Caco-2 (cell line): ENCODE results near the gene LRP1B. TPM values are rescaled to one million over a fixed set of nuclear protein-coding genes. Genes with fewer than 3 reads are reported as not detected.

Experiments
- BruUV-seq: library from RNA; stranded (reverse); fragments of 400-500 nt; replicated peaks from 2 replicates; lab custom pipeline; 2021; lab: Mats Ljungman, UMichigan
- CTCF ChIA-PET: fragments of 300-600 bp; sonication (Branson Sonifier 250); formaldehyde crosslinking; loops from one replicate; lab custom pipeline; 2022; ENCODE audit warnings: antibody characterized with exemption; lab: Charles Lee
- POLR2A ChIA-PET: fragments of 300-600 bp; sonication (Branson Sonifier 250); formaldehyde crosslinking; loops from one replicate; lab custom pipeline; 2022; ENCODE audit warnings: antibody characterized with exemption; lab: Charles Lee
- DNase-seq, 2 experiments: peaks; one replicate each; pipeline versions ENCODE4 v3.0.0 to v3.0.0-alpha.2; 2020 to 2022
- H3K27me3 ChIP-seq: replicated peaks from 2 replicates; pipeline ENCODE4 v1.6.0; 2011; ENCODE audit warnings: low read length; ENCODE audit not compliant: control insufficient read depth, insufficient read depth
- H3K36me3 ChIP-seq: 2 replicates; pipeline ENCODE4 v1.5.1; 2011; ENCODE audit warnings: low read length; ENCODE audit not compliant: control insufficient read depth, insufficient read depth
- H3K4me1 ChIP-seq: fragments of 250-450 bp; sonication (Bioruptor Pico); 2 replicates; pipeline ENCODE4 v1.5.1; 2020; ENCODE audit warnings: mild to moderate bottlenecking
- H3K4me3 ChIP-seq: 2 replicates; pipeline ENCODE4 v1.5.1; 2011; ENCODE audit warnings: low read depth, mild to moderate bottlenecking, control low read depth, low read length
- H3K9me3 ChIP-seq: fragments of 250-450 bp; sonication (Bioruptor Pico); 2 replicates; pipeline ENCODE4 v1.5.1; 2020; ENCODE audit warnings: mild to moderate bottlenecking, moderate library complexity
- H3K27ac Mint-ChIP-seq: one replicate; pipeline ENCODE4 v1.8.0; 2022; ENCODE audit warnings: mixed read lengths; ENCODE audit not compliant: unreplicated experiment
- H3K27me3 Mint-ChIP-seq: one replicate; pipeline ENCODE4 v1.8.0; 2022; ENCODE audit warnings: mixed read lengths; ENCODE audit not compliant: insufficient read depth, unreplicated experiment
- H3K36me3 Mint-ChIP-seq: one replicate; pipeline ENCODE4 v1.8.0; 2022; ENCODE audit warnings: mild to moderate bottlenecking, mixed read lengths; ENCODE audit not compliant: insufficient read depth, unreplicated experiment
- H3K4me1 Mint-ChIP-seq: one replicate; pipeline ENCODE4 v1.8.0; 2022; ENCODE audit warnings: low read depth, mixed read lengths; ENCODE audit not compliant: unreplicated experiment
- H3K4me3 Mint-ChIP-seq: one replicate; pipeline ENCODE4 v1.8.0; 2022; ENCODE audit warnings: mild to moderate bottlenecking, moderate library complexity, mixed read lengths; ENCODE audit not compliant: unreplicated experiment
- H3K9me3 Mint-ChIP-seq: one replicate; pipeline ENCODE4 v1.8.0; 2022; ENCODE audit warnings: mixed read lengths; ENCODE audit not compliant: unreplicated experiment
- intact Hi-C: fragments of 100-400 bp; cut with micrococcal nuclease; formaldehyde crosslinking; loops from one replicate; pipeline ENCODE4 v1.10.0; 2022; ENCODE audit not compliant: unreplicated experiment
- total RNA-seq: library from RNA; stranded (reverse); gene quantifications from 2 replicates; pipeline ENCODE4 v1.2.3, GENCODE V29; 2022
- TF ChIP-seq, protein P1 (sequence below), 2 experiments: fragments of 200-600 bp in 1 of 2; IDR thresholded peaks; 1 replicate in 1 of 2; 2 replicates in 1 of 2; pipeline versions ENCODE4 v1.5.1 to v1.8.0; 2011 to 2022; ENCODE audit warnings: antibody characterized with exemption in 1 of 2, control low read depth in 1 of 2, inconsistent platforms in 1 of 2, low read depth in 1 of 2, low read length in 1 of 2, mild to moderate bottlenecking in 1 of 2, moderate library complexity in 1 of 2; ENCODE audit not compliant: insufficient read depth in 1 of 2, severe bottlenecking in 1 of 2, unreplicated experiment in 1 of 2

Gene LRP1B
- total RNA-seq, 1 experiment from 2014 or later: not detected

DNA sequence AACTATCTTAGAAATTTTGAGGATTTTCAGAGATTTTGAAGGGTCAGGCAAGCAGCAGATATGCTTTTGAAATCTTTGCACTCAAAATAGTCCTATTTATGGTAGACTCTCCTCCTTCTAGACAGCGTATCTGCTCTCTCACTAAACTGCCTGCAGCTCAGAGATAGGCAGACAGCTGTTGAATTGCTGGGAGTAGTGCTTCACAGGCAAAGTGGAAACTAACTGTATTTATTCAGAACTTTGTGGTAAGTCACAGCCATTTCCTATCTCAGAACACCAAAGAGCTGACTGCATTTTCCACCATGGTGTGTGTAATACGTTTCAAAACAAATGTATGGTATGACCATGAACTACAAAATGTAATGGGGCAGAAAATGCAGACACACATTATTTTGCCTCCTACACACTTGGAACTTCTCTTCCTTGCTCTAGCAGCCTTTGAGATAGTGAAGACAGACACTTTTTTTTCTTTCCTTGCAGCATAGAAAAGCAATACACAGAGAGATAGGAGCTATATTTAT is 352.4 kb downstream of the LRP1B start:
- Histone ChIP-seq H3K4me1 (no peaks in the 10 kb centered on the region), H3K36me3 (no peaks in the 10 kb centered on the region), H3K27me3 (no peaks in the 10 kb centered on the region), H3K9me3 (no peaks in the 10 kb centered on the region), H3K4me3 (no peak overlapping the region)
- Mint-ChIP-seq H3K4me3 (no peak overlapping the region), H3K27me3 (peaks cover 2% of the 10 kb centered on the region), H3K9me3 (no peaks in the 10 kb centered on the region), H3K36me3 (no peaks in the 10 kb centered on the region), H3K27ac (no peak overlapping the region), H3K4me1 (no peaks in the 10 kb centered on the region)
- CTCF ChIA-PET: no interaction called here
- BruUV-seq: no TSS peak
- POLR2A ChIA-PET: no interaction called here
- no peak for DNase-seq
- intact Hi-C loops: no loop called here
- TF ChIP-seq, protein P1, sequence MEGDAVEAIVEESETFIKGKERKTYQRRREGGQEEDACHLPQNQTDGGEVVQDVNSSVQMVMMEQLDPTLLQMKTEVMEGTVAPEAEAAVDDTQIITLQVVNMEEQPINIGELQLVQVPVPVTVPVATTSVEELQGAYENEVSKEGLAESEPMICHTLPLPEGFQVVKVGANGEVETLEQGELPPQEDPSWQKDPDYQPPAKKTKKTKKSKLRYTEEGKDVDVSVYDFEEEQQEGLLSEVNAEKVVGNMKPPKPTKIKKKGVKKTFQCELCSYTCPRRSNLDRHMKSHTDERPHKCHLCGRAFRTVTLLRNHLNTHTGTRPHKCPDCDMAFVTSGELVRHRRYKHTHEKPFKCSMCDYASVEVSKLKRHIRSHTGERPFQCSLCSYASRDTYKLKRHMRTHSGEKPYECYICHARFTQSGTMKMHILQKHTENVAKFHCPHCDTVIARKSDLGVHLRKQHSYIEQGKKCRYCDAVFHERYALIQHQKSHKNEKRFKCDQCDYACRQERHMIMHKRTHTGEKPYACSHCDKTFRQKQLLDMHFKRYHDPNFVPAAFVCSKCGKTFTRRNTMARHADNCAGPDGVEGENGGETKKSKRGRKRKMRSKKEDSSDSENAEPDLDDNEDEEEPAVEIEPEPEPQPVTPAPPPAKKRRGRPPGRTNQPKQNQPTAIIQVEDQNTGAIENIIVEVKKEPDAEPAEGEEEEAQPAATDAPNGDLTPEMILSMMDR (IDR thresholded peaks at IDR 0.05; ENCODE audit: insufficient read depth in 1 of 2, low read depth in 1 of 2, low read length in 1 of 2, severe bottlenecking in 1 of 2, unreplicated experiment in 1 of 2): no peak

- Mint-ChIP-seq H3K4me1 (no peaks in the 10 kb centered on the region), H3K27ac (no peak overlapping the region), H3K9me3 (no peaks in the 10 kb centered on the region), H3K27me3 (peaks cover 3% of the 10 kb centered on the region), H3K36me3 (no peaks in the 10 kb centered on the region), H3K4me3 (no peak overlapping the region)
- H3K9me3 ChIP-seq: no peaks in the 10 kb centered on the region
- H3K27me3 ChIP-seq: no peaks in the 10 kb centered on the region
- ChIA-PET CTCF (no interaction called here), POLR2A (no interaction called here)
- TF ChIP-seq, protein P1 (IDR thresholded peaks at IDR 0.05; ENCODE audit: insufficient read depth in 1 of 2, low read depth in 1 of 2, low read length in 1 of 2, severe bottlenecking in 1 of 2, unreplicated experiment in 1 of 2): no peak
- H3K36me3 ChIP-seq: no peaks in the 10 kb centered on the region
- intact Hi-C loops: no loop called here
- no TSS peak for BruUV-seq
- no peak overlapping the region for H3K4me3 ChIP-seq
- DNase-seq: no peak
- no peaks in the 10 kb centered on the region for H3K4me1 ChIP-seq
Measured at GRCh38 chr2:141770530-141770929, 360.3 kb downstream of the LRP1B start.

DNA sequence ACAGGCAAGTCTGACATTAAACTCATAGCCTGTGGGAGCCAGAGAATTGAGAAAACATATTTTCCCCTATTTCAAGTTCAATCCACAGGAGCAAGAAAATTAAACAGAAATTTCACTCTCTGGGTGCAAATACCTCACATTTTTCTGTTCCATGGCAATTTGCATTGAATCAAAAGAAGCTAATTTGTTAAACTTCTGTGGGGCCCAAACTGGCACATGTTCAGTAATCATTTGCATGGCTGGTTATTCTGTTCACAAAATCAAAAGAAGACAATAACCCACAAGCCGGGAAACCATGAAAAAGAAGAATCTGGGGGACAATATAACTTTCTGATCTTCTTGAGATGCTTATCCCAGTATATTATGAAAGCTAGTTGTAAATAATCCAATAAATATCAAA is 363.1 kb downstream of the LRP1B start:
- no peaks in the 10 kb centered on the region for H3K4me1 Mint-ChIP-seq
- Histone ChIP-seq H3K36me3 (no peaks in the 10 kb centered on the region), H3K27me3 (no peaks in the 10 kb centered on the region), H3K4me1 (no peaks in the 10 kb centered on the region), H3K4me3 (no peak overlapping the region), H3K9me3 (no peaks in the 10 kb centered on the region)
- peaks cover 3% of the 10 kb centered on the region for H3K27me3 Mint-ChIP-seq
- no peak overlapping the region for H3K4me3 Mint-ChIP-seq
- CTCF ChIA-PET: no interaction called here
- TF ChIP-seq, protein P1 (IDR thresholded peaks at IDR 0.05; ENCODE audit: insufficient read depth in 1 of 2, low read depth in 1 of 2, low read length in 1 of 2, severe bottlenecking in 1 of 2, unreplicated experiment in 1 of 2): no peak
- H3K9me3 Mint-ChIP-seq: no peaks in the 10 kb centered on the region
- no peak for DNase-seq
- no peaks in the 10 kb centered on the region for H3K36me3 Mint-ChIP-seq
- no TSS peak for BruUV-seq
- intact Hi-C loops: no loop called here
- POLR2A ChIA-PET: no interaction called here
- no peak overlapping the region for H3K27ac Mint-ChIP-seq
